Activated naive CD8-positive, alpha-beta T cell treated with anti-CD3 and anti-CD28 coated beads, Interleukin-2, amount 10 ng/mL, durations not matched to agents 7 days and 5 days (primary cell): Measurements from ENCODE around the gene PCDH8. TPM values are rescaled to one million over a fixed set of nuclear protein-coding genes. Genes with fewer than 3 reads are reported as not detected.
A peak's percentile ranks its signal among the peaks of the same experiment; 100 is the strongest.

ENCODE experiments used
- ATAC-seq: fragments of 150-1000 bp; cut with Tn5 transposase; one replicate; pipeline ENCODE4 v1.10.0; 2021; ENCODE audit warnings: low read depth, moderate library complexity
- POLR2A ChIA-PET: fragments of 350-600 bp; sonication (Branson Sonifier 250); formaldehyde crosslinking; loops from one replicate; lab custom pipeline; 2021; ENCODE audit warnings: antibody characterized with exemption; lab: Charles Lee
- DNase-seq: peaks from one replicate; pipeline ENCODE4 v3.0.0; 2021
- H3K27ac Mint-ChIP-seq: one replicate; pipeline ENCODE4 v1.8.0; 2022; ENCODE audit warnings: mild to moderate bottlenecking, mixed read lengths
- H3K27me3 Mint-ChIP-seq: one replicate; pipeline ENCODE4 v1.8.0; 2022; ENCODE audit warnings: mild to moderate bottlenecking, moderate library complexity, mixed read lengths
- H3K36me3 Mint-ChIP-seq: one replicate; pipeline ENCODE4 v1.8.0; 2021; ENCODE audit warnings: mild to moderate bottlenecking, mixed read lengths
- H3K4me1 Mint-ChIP-seq: one replicate; pipeline ENCODE4 v1.8.0; 2021; ENCODE audit warnings: mixed read lengths
- H3K4me3 Mint-ChIP-seq: one replicate; pipeline ENCODE4 v1.8.0; 2022; ENCODE audit warnings: mild to moderate bottlenecking, moderate library complexity, mixed read lengths
- H3K9me3 Mint-ChIP-seq: one replicate; pipeline ENCODE4 v1.8.0; 2021; ENCODE audit warnings: mixed read lengths
- total RNA-seq, 2 experiments: library from RNA; stranded (reverse); gene quantifications; one replicate each; pipeline ENCODE4 v1.2.3, GENCODE V29; 2021

Gene PCDH8
- total RNA-seq, 2 experiments from 2014 or later, result not detected

DNA sequence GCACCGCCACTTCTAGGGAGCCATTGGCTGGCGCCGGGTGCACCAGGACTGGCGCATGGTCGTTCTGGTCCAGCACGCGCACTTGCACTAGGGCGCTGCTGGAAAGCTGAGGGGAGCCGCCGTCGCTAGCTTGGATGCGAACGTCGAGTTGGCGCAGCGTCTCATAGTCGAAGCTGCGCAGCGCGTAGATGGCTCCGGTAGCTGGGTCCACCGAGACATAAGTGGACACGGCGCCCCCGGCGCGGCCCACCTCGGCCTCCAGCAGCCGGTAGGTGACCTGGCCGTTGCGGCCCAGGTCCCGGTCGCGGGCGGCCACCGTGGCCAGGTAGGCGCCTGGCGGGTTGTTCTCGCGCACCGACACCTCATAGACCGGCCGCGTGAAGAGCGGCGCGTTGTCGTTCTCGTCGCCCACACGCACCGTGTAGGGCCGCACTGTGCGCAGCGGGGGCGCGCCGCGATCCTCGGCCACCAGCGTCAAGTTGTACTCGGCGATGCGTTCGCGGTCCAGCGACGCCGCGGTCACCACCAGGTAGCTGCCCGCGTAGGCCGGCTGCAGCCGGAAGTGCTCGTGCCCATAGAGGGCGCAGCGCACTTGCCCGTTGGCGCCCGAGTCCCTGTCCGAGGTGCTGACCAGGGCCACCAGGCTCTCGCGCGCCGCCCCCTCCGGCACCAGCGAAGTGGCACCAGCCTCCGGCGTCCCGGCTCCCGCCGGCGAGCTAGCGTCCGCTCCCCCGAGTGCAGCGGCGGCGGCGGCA is 1.7 kb downstream of the PCDH8 start:
- DNase-seq (peak; percentile 73), ATAC-seq (no peak)
- POLR2A ChIA-PET, result no interaction called here
- H3K9me3 Mint-ChIP-seq, result peaks cover 1% of the 10 kb centered on the region
- H3K4me1 Mint-ChIP-seq, result peaks cover 18% of the 10 kb centered on the region
- no peak overlapping the region for H3K4me3 Mint-ChIP-seq
- H3K36me3 Mint-ChIP-seq, result no peaks in the 10 kb centered on the region
- H3K27ac Mint-ChIP-seq, result no peak overlapping the region
- peaks cover 54% of the 10 kb centered on the region for H3K27me3 Mint-ChIP-seq

DNA sequence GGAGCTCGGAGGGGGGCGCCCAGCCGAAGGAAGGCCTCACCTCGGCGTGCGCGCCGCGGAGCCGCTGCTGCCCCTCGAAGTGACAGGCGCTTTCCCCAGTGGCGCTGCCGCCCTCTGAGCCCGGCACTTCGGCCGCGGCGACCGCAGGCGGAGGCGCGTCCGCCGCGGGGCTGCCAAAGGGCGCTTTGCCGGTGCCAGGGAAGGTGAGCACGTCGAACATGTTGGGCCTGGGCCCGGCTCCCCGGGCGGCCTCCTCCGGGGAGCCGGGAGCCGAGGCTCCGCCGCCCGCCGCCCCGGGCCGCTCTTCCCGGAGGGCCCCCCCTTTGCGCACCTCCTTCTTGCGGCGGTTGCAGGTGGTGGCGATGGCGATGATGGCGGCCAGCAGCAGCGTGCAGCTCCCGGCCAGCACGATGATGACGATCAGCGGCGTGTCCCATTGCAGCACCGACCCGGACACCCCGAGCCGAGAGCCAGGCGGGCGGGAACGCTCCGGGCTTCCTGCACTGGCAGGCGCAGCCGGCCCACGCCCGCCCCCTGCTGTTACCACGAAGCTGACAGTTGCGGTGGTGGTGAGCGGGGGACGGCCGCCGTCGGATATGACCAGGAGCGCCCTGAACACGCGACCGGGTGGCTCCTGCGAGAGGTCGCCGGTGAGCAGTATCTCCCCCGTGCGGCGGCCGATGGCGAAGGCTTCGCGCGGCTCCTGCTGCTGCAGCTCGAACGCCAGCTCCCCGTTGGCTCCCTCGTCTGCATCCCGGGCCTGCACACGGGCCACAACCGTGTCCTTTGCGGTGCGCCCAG is 2.5 kb downstream of the PCDH8 start:
- no peak overlapping the region for H3K27ac Mint-ChIP-seq
- H3K27me3 Mint-ChIP-seq, result peaks cover 47% of the 10 kb centered on the region
- H3K9me3 Mint-ChIP-seq, result peaks cover 1% of the 10 kb centered on the region
- no peaks in the 10 kb centered on the region for H3K36me3 Mint-ChIP-seq
- POLR2A ChIA-PET, result no interaction called here
- peaks cover 15% of the 10 kb centered on the region for H3K4me1 Mint-ChIP-seq
- H3K4me3 Mint-ChIP-seq, result no peak overlapping the region
- ATAC-seq (no peak), DNase-seq (peak; percentile 54)

DNA sequence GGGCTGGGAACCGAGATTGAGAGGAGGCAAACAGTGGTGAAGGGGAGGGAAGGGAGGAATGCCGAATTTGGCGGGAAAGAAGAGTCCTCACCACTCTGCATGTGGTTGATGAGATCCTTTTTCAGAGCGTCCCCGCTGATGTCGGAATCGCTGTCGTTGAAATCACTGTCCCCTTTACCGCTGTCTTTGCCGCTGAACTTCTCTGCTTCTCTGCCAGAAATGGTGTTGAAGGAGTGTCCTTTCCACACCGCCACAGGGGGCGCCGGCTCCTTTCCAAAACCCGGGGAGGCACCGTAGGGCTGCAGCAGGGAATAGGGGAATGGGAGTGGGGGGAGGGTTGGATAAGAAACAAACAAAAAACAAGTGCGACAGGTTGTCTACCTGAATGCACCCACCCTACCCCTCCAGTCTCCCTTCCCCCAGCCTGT is 3.1 kb downstream of the PCDH8 start:
- H3K4me1 Mint-ChIP-seq, result peaks cover 10% of the 10 kb centered on the region
- ATAC-seq (no peak), DNase-seq (no peak)
- POLR2A ChIA-PET, result no interaction called here
- peaks cover 1% of the 10 kb centered on the region for H3K9me3 Mint-ChIP-seq
- H3K27ac Mint-ChIP-seq, result peak overlapping the region; percentile 56
- H3K4me3 Mint-ChIP-seq, result no peak overlapping the region
- H3K36me3 Mint-ChIP-seq, result no peaks in the 10 kb centered on the region
- peaks cover 41% of the 10 kb centered on the region for H3K27me3 Mint-ChIP-seq

DNA sequence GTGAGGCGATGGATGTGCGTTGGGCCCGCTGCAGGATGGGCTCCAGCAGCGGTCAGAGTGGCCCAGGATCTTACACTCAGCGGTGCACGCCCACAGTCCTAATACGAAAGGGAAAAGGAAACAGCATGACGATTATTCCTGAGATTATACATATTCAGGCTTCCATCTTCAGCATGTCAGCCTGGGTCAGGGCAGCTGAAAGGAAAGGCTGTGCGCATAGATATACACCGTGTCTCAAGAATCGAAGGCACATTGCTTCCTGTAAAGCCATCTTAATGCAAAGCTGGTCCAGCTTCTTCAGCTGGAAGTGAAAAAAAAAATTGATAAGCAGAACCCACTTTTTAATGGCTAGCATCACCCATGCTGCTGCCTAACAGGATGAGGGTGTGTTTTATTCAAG is 3.6 kb downstream of the PCDH8 start:
- DNase-seq, result no peak

DNA sequence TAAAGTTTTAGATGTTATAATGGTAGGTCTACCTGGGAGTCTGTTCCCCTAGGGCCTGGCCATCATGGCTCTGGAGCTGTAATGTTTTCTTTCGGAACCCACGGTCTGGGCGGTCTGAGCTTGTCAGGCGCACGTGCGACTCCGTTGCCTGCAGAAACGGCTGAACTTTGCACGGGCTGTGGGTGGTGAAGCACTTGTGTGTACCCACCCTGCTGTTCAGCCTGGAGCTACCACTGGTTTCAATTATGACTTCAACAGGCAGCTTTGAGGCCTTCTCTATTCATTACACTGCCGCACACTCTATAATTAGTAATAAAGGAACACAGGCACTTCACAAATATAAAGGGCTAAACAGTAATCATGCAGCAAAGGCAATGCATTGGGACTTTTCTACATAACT is 6.0 kb downstream of the PCDH8 start:
- no peaks in the 10 kb centered on the region for H3K36me3 Mint-ChIP-seq
- POLR2A ChIA-PET, result no interaction called here

More for the DNA sequence above, 3.6 kb downstream of the PCDH8 start:
- H3K4me3 Mint-ChIP-seq, result peak overlapping the region; percentile 13
- peaks cover under 1% of the 10 kb centered on the region for H3K9me3 Mint-ChIP-seq
- POLR2A ChIA-PET, result no interaction called here
- no peaks in the 10 kb centered on the region for H3K36me3 Mint-ChIP-seq
- no peak for ATAC-seq
- H3K4me1 Mint-ChIP-seq, result peaks cover 8% of the 10 kb centered on the region
- peaks cover 37% of the 10 kb centered on the region for H3K27me3 Mint-ChIP-seq
- peak overlapping the region; percentile 56 for H3K27ac Mint-ChIP-seq

DNA sequence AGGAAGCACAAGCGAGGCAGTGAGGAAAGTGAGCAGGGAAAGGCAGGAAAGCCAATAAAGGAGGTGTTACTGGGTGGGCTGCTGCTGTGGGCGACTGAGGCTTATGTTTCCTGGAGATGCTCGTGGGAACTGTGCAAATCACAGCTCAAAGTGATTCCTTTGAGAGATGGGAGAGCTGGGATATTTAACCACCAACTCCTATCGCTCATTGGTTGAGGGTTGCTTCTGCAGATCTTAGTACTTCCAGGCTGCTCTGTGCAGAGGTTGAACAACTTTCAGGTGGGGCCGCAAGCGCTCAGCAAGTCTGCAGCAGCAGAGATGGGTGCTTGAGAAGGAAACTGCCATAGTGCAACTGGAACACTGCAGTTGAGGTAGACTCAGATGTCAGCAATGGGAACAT is 8.4 kb downstream of the PCDH8 start:
- H3K27ac Mint-ChIP-seq, result no peak overlapping the region
- no peaks in the 10 kb centered on the region for H3K9me3 Mint-ChIP-seq
- H3K4me1 Mint-ChIP-seq, result peaks cover 3% of the 10 kb centered on the region
- no peaks in the 10 kb centered on the region for H3K36me3 Mint-ChIP-seq
- no peak for ATAC-seq
- POLR2A ChIA-PET, result no interaction called here
- no peak for DNase-seq
- peaks cover 26% of the 10 kb centered on the region for H3K27me3 Mint-ChIP-seq
- H3K4me3 Mint-ChIP-seq, result no peak overlapping the region

More for the DNA sequence above, 6.0 kb downstream of the PCDH8 start:
- no peak for ATAC-seq
- peaks cover 30% of the 10 kb centered on the region for H3K27me3 Mint-ChIP-seq
- no peaks in the 10 kb centered on the region for H3K9me3 Mint-ChIP-seq
- H3K27ac Mint-ChIP-seq, result no peak overlapping the region
- peaks cover 5% of the 10 kb centered on the region for H3K4me1 Mint-ChIP-seq
- no peak for DNase-seq
- no peak overlapping the region for H3K4me3 Mint-ChIP-seq

DNA sequence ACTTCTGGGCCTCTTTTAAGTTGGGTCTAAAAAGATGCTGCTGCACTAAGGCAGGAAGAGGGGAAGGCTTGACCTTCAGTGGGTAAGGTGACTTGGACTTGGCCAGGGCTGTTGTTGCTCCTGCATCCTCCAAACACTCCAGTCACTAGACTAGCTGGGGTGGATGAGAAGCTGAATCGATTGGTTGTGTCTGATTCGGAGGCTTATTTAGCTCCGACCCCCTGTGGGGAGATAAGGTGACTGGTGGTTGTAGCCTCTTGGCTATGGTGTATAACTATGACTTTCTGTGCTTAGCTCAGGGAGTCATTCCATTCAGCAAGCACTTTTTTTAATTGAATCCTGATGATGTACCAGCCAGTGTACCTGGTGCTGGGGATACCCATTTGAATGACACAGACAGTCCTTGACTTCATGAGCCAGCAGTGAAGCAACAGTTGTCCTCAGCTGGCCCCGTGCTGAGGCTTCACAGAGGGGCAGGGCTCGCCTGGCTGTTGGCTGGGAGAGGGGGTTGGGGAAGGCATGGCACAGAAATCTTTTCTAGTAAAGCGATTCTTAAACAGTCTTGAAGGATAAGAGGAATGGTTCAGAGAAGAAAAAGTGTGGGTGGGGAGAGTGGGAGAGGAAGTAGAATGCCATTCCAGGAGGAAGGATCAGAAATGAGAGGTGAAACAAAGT is 9.9 kb downstream of the PCDH8 start:
- DNase-seq, result no peak
- H3K36me3 Mint-ChIP-seq, result no peaks in the 10 kb centered on the region
- H3K4me1 Mint-ChIP-seq, result peaks cover 1% of the 10 kb centered on the region
- POLR2A ChIA-PET, result no interaction called here
- H3K9me3 Mint-ChIP-seq, result no peaks in the 10 kb centered on the region
- no peak overlapping the region for H3K27ac Mint-ChIP-seq
- H3K4me3 Mint-ChIP-seq, result no peak overlapping the region
- ATAC-seq, result no peak
- peaks cover 19% of the 10 kb centered on the region for H3K27me3 Mint-ChIP-seq

DNA sequence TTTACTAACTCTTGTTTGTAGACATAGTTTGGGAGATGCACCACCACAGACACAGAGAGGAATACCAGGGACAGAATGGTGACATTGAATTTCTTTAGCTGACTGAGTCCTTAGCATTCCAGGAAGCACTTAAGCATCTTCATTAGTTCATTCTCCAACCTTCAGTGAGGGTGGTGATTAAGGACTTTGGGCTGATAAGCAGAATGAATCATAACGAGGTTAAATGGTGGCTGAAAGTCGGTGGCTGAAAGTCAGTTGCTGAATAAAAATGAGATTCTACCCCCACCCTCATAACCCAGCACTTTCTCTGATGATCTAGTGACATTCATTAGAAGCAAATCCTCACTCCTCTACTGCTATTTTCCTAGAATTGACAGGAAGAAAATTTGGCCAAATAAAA is 10.6 kb downstream of the PCDH8 start:
- DNase-seq, result no peak
- H3K36me3 Mint-ChIP-seq, result no peaks in the 10 kb centered on the region
- POLR2A ChIA-PET, result no interaction called here
- H3K4me1 Mint-ChIP-seq, result peaks cover 1% of the 10 kb centered on the region
- no peak for ATAC-seq
- no peak overlapping the region for H3K27ac Mint-ChIP-seq
- H3K27me3 Mint-ChIP-seq, result peaks cover 14% of the 10 kb centered on the region
- H3K9me3 Mint-ChIP-seq, result no peaks in the 10 kb centered on the region
- H3K4me3 Mint-ChIP-seq, result no peak overlapping the region

DNA sequence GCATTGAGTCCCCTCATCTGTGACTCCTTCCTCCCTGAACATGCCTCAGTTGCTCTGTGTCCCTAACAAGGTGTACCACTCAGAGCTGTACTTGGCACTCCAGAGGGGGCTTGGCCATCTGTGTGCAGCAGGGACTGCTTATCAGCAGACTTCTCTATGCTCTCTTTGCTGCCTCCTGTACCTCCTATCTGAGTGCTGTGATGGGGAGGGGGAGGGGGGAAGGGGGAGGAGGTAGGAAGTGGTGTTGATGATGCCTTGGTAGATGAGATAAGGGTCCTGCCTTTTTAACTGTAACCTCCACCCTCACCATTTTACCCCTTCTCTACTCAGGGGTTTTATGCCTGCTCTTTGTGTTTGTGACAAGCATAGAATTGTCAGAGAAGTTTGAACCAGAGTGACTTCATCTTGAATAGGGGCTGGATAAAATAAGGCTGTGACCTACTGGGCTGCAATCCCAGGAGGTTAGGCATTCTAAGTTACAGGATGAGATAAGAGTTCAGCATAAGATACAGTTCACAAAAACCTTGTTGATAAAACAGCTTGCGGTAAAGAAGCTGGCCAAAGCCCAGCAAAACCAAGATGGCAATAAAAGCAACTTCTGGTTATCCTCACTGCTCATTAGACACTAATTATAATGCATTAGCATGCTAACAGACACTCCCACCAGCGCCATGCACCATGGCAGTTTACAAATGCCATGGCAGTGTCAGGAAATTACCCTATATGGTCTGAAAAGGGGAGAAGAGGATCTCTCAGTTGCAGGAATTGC is 13.2 kb downstream of the PCDH8 start:
- POLR2A ChIA-PET, result no interaction called here
- peaks cover 15% of the 10 kb centered on the region for H3K27me3 Mint-ChIP-seq
- ATAC-seq, result no peak

DNA sequence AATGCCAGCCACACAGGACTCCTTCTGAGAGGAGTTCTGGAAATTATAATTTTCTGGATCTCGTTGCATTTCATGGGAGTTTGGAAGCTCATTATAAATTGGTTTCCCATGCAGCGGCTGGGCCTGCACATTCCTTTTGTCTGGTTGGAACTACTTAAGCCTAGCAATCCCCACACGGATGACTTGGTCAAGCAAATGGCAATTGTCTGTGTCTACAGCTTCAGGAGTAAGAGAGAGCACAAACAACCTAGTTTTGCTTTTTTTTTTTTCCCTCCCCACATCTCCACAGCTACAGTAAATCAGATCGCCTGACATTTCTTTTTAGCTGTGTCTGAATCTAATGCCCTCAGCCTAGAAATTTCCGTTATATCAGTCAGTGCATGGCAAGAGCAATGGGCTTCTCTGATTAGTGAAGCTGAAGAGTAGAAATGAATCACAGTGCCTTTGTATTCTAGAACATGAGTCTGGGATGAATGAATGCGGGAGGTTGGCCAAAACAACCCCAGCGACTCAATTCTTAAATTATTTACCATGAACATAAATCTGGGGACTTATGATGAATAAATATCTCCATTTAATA is 15.1 kb downstream of the PCDH8 start:
- H3K4me1 Mint-ChIP-seq, result no peaks in the 10 kb centered on the region
- peaks cover 8% of the 10 kb centered on the region for H3K27me3 Mint-ChIP-seq
- H3K36me3 Mint-ChIP-seq, result no peaks in the 10 kb centered on the region
- POLR2A ChIA-PET, result no interaction called here
- H3K9me3 Mint-ChIP-seq, result no peaks in the 10 kb centered on the region
- no peak overlapping the region for H3K4me3 Mint-ChIP-seq
- H3K27ac Mint-ChIP-seq, result no peak overlapping the region
- ATAC-seq, result no peak
- no peak for DNase-seq

More for the DNA sequence above, 13.2 kb downstream of the PCDH8 start:
- H3K36me3 Mint-ChIP-seq, result no peaks in the 10 kb centered on the region
- H3K4me3 Mint-ChIP-seq, result no peak overlapping the region
- H3K4me1 Mint-ChIP-seq, result peaks cover 1% of the 10 kb centered on the region
- H3K9me3 Mint-ChIP-seq, result no peaks in the 10 kb centered on the region
- DNase-seq, result no peak
- no peak overlapping the region for H3K27ac Mint-ChIP-seq

DNA sequence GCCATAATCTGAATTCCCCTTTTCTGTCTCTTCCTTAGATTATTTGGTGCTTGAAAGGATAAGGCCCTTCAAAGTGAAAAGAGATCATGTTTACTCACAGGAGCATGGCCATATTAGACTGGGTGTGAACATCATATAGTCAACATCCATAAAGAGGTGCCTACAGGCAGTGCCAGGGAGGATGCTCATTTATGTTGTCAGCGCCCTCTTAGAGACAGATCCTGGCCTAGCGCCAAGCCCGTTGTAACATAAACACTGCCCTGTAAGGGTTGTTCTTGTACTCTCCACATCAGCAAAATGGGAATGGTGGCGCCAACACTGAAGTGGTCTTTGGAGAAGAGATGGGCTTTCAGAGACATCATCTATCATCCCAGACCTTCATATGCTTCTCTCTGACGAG is 16.1 kb downstream of the PCDH8 start:
- H3K27me3 Mint-ChIP-seq, result peaks cover 2% of the 10 kb centered on the region
- POLR2A ChIA-PET, result no interaction called here
- no peak overlapping the region for H3K27ac Mint-ChIP-seq
- no peaks in the 10 kb centered on the region for H3K4me1 Mint-ChIP-seq
- H3K4me3 Mint-ChIP-seq, result no peak overlapping the region
- ATAC-seq (no peak), DNase-seq (no peak)
- H3K36me3 Mint-ChIP-seq, result no peaks in the 10 kb centered on the region
- no peaks in the 10 kb centered on the region for H3K9me3 Mint-ChIP-seq

DNA sequence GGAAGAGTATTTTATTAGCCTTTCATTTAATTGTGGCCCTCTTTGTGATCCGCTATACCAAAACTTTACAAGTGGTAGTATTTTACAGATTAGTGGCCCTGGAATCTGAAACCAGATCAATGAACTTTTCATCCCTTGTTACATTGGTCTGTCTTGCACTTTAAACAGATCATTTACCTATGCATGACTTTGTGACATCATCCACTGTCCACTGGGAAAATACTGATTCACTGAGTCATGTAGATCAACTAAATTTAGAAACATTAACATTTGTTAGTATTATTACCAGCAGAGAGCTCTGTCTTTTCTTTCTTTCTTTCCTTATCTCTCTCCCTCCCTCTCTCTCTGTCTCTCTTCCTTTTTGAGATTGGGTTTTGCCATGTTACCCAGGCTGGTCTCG is 17.5 kb downstream of the PCDH8 start:
- H3K4me3 Mint-ChIP-seq, result no peak overlapping the region
- DNase-seq (no peak), ATAC-seq (no peak)
- POLR2A ChIA-PET, result no interaction called here
- H3K36me3 Mint-ChIP-seq, result no peaks in the 10 kb centered on the region
- H3K27me3 Mint-ChIP-seq, result peaks cover 2% of the 10 kb centered on the region
- no peak overlapping the region for H3K27ac Mint-ChIP-seq
- no peaks in the 10 kb centered on the region for H3K9me3 Mint-ChIP-seq
- H3K4me1 Mint-ChIP-seq, result no peaks in the 10 kb centered on the region

DNA sequence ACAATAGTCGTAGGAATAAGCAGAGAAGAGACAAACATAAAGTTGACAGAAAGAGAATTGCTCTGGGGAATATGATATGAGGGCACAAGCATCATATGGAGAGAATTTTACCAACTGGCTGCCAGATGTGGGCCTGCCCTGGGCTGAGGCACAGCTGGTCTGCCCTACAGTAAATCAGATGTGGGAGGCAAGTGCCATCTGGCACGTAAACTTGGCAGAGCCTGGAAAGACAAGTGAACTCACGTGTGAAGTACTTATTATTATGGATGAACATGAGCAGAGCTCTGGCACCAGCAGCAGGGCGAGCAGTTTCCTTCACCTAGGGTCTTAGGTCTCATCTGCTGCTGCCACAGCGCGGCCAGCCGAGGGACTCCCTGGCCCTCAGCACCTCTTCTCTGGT is 20.6 kb downstream of the PCDH8 start:
- Mint-ChIP-seq H3K4me3 (no peak overlapping the region), H3K27me3 (peaks cover 2% of the 10 kb centered on the region), H3K4me1 (no peaks in the 10 kb centered on the region), H3K9me3 (no peaks in the 10 kb centered on the region), H3K36me3 (no peaks in the 10 kb centered on the region), H3K27ac (peak overlapping the region; percentile 34)
- DNase-seq (no peak), ATAC-seq (no peak)
- POLR2A ChIA-PET, result no interaction called here
